ENCODE measurements around the gene ASS1.

- no peak for TF ChIP-seq CTCF (conservative IDR thresholded peaks at IDR 0.05; ENCODE audit: low read depth, low read length)
- TF ChIP-seq EZH2 (IDR thresholded peaks at IDR 0.05; ENCODE audit: borderline replicate concordance, low read depth, low read length, poor library complexity, severe bottlenecking): no peak
Measured at GRCh38 chr9:130495067-130495466, 50.3 kb downstream of the ASS1 start.
